HepG2 (cell line): ENCODE measurements around the gene RFXANK.
A peak's percentile ranks its signal among the peaks of the same experiment; 100 is the strongest.

Source experiments
- BRCA1 ChIP-seq: sonication (generic); formaldehyde crosslinking; IDR thresholded peaks from 2 replicates; pipeline ENCODE4 v1.4.0; 2020; ENCODE audit warnings: missing genetic modification reagents
- CHD2 ChIP-seq: IDR thresholded peaks from 2 replicates; pipeline ENCODE4 v1.6.1; 2011; ENCODE audit warnings: low read depth, low read length, improper control_type of control experiment
- CTCF ChIP-seq: sonication (generic); formaldehyde crosslinking; IDR thresholded peaks from 2 replicates; pipeline ENCODE4 v1.5.0; 2020; ENCODE audit warnings: mild to moderate bottlenecking, missing genetic modification reagents, moderate library complexity
- EZH2 ChIP-seq: conservative IDR thresholded peaks from 2 replicates; pipeline ENCODE4 v1.6.1; 2012; ENCODE audit warnings: mild to moderate bottlenecking, low read depth, low read length, moderate library complexity
- JUN ChIP-seq: sonication (generic); formaldehyde crosslinking; IDR thresholded peaks from 2 replicates; pipeline ENCODE4 v1.4.0; 2020; ENCODE audit warnings: mild to moderate bottlenecking, missing genetic modification reagents
- RBM22 ChIP-seq: fragments of 200-400 bp; formaldehyde crosslinking; optimal IDR thresholded peaks from 2 replicates; pipeline ENCODE3; 2017; ENCODE audit warnings: mild to moderate bottlenecking, low read length, moderate library complexity
- ZNF263 ChIP-seq: sonication (generic); formaldehyde crosslinking; IDR thresholded peaks from 2 replicates; pipeline ENCODE4 v1.4.0; 2020; ENCODE audit warnings: missing genetic modification reagents
- ZNF619 ChIP-seq: sonication (generic); formaldehyde crosslinking; IDR thresholded peaks from 2 replicates; pipeline ENCODE4 v1.4.0; 2020; ENCODE audit warnings: mild to moderate bottlenecking, missing genetic modification reagents

GRCh38 chr19:19214892-19215291 is 22.8 kb downstream of the RFXANK start:
- TF ChIP-seq EZH2 (no peak), ZNF263 (CRISPR knock-in tag) (peak; percentile 50; the same call in 1 of the 2 replicates), CTCF (CRISPR knock-in tag) (no peak), ZNF619 (CRISPR knock-in tag) (no peak), RBM22 (no peak), BRCA1 (CRISPR knock-in tag) (peak; percentile 87), CHD2 (no peak), JUN (CRISPR knock-in tag) (no peak)
